SK-N-SH treated with all-trans-retinoic acid at 6 μM for 48 hours (cell line): Measurements from ENCODE around the gene MEIS1.

Experiments used
- BACH2 ChIP-seq: fragments of 250-450 bp; sonication (Bioruptor Pico); IDR thresholded peaks from 2 replicates; pipeline ENCODE4 v1.9.0; 2021; ENCODE audit warnings: mild to moderate bottlenecking, borderline replicate concordance
- CSDC2 ChIP-seq: fragments of 250-450 bp; sonication (Bioruptor Pico); IDR thresholded peaks from 2 replicates; pipeline ENCODE4 v1.5.0; 2020; ENCODE audit warnings: mild to moderate bottlenecking, moderate library complexity
- ESRRG ChIP-seq: fragments of 250-450 bp; sonication (Bioruptor Pico); IDR thresholded peaks from 2 replicates; pipeline ENCODE4 v1.6.1; 2021; ENCODE audit warnings: mild to moderate bottlenecking
- OSR1 ChIP-seq: fragments of 250-450 bp; sonication (Bioruptor Pico); IDR thresholded peaks from 2 replicates; pipeline ENCODE4 v1.8.0; 2022; ENCODE audit warnings: moderate library complexity, mild to moderate bottlenecking, inconsistent platforms
- PPARA ChIP-seq: fragments of 250-450 bp; sonication (Bioruptor Pico); IDR thresholded peaks from 2 replicates; pipeline ENCODE4 v1.5.0; 2020; ENCODE audit warnings: mild to moderate bottlenecking, borderline replicate concordance
- RARB ChIP-seq: fragments of 250-450 bp; sonication (Bioruptor Pico); IDR thresholded peaks from 2 replicates; pipeline ENCODE4 v1.8.0; 2021; ENCODE audit warnings: mild to moderate bottlenecking, moderate library complexity
- TCF4 ChIP-seq: fragments of 250-450 bp; sonication (Bioruptor Pico); IDR thresholded peaks from 2 replicates; pipeline ENCODE4 v1.8.0; 2021; ENCODE audit warnings: mild to moderate bottlenecking, moderate library complexity, borderline replicate concordance
- TOX ChIP-seq: fragments of 250-450 bp; sonication (Bioruptor Pico); IDR thresholded peaks from 2 replicates; pipeline ENCODE4 v1.8.0; 2021; ENCODE audit warnings: mild to moderate bottlenecking, moderate library complexity, borderline replicate concordance
- ZC3H10 ChIP-seq: fragments of 250-450 bp; sonication (Bioruptor Pico); IDR thresholded peaks from 2 replicates; pipeline ENCODE4 v1.5.1; 2021; ENCODE audit warnings: mild to moderate bottlenecking, moderate library complexity
- ZFP3 ChIP-seq: fragments of 250-450 bp; sonication (Bioruptor Pico); IDR thresholded peaks from 2 replicates; pipeline ENCODE4 v1.5.0; 2020; ENCODE audit warnings: mild to moderate bottlenecking, moderate library complexity
- ZNF70 ChIP-seq: fragments of 450-650 bp; formaldehyde crosslinking; IDR thresholded peaks from 2 replicates; pipeline ENCODE4 v1.5.0; 2020; ENCODE audit warnings: mild to moderate bottlenecking, moderate library complexity
- TF ChIP-seq, protein P1 (sequence below): fragments of 250-450 bp; sonication (Bioruptor Pico); IDR thresholded peaks from 2 replicates; pipeline ENCODE4 v1.8.0; 2020; ENCODE audit warnings: mild to moderate bottlenecking, moderate library complexity, borderline replicate concordance
- TF ChIP-seq, protein P2 (sequence below): fragments of 250-450 bp; sonication (Bioruptor Pico); IDR thresholded peaks from 2 replicates; pipeline ENCODE4 v1.5.1; 2021; ENCODE audit warnings: mild to moderate bottlenecking, moderate library complexity
- TF ChIP-seq, protein P3 (sequence below): fragments of 250-450 bp; sonication (Bioruptor Pico); IDR thresholded peaks from 2 replicates; pipeline ENCODE4 v1.5.1; 2020; ENCODE audit warnings: low read depth, mild to moderate bottlenecking, moderate library complexity

DNA sequence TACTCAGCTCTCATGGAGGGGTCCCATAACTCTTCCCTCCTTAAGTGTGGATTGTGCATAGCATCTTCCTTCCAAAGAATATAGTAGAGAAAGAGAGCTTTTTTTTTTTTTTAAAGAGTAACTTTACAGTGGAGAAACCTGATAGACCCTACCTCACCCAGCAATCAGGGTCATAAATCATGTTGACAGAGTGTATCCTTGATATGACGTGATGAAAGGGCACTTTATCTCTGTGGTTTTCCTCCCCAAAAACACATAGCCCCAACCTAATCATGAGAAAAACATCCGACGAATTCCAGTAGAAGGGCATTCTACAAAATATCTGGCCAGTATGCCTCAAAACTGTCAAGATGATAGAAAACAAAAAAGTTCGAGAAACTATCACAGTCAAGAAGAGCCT is 29.5 kb upstream of the MEIS1 start:
- TF ChIP-seq RARB (CRISPR knock-in tag) (no peak), BACH2 (CRISPR knock-in tag) (no peak), TOX (no peak), TCF4 (no peak), ZNF70 (CRISPR knock-in tag) (no peak), OSR1 (CRISPR knock-in tag) (no peak), PPARA (CRISPR knock-in tag) (no peak), CSDC2 (no peak), ZFP3 (CRISPR knock-in tag) (no peak), ZC3H10 (no peak), ESRRG (no peak)
- TF ChIP-seq, protein P1, sequence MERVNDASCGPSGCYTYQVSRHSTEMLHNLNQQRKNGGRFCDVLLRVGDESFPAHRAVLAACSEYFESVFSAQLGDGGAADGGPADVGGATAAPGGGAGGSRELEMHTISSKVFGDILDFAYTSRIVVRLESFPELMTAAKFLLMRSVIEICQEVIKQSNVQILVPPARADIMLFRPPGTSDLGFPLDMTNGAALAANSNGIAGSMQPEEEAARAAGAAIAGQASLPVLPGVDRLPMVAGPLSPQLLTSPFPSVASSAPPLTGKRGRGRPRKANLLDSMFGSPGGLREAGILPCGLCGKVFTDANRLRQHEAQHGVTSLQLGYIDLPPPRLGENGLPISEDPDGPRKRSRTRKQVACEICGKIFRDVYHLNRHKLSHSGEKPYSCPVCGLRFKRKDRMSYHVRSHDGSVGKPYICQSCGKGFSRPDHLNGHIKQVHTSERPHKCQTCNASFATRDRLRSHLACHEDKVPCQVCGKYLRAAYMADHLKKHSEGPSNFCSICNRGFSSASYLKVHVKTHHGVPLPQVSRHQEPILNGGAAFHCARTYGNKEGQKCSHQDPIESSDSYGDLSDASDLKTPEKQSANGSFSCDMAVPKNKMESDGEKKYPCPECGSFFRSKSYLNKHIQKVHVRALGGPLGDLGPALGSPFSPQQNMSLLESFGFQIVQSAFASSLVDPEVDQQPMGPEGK (CRISPR knock-in tag): no peak
- TF ChIP-seq, protein P2, sequence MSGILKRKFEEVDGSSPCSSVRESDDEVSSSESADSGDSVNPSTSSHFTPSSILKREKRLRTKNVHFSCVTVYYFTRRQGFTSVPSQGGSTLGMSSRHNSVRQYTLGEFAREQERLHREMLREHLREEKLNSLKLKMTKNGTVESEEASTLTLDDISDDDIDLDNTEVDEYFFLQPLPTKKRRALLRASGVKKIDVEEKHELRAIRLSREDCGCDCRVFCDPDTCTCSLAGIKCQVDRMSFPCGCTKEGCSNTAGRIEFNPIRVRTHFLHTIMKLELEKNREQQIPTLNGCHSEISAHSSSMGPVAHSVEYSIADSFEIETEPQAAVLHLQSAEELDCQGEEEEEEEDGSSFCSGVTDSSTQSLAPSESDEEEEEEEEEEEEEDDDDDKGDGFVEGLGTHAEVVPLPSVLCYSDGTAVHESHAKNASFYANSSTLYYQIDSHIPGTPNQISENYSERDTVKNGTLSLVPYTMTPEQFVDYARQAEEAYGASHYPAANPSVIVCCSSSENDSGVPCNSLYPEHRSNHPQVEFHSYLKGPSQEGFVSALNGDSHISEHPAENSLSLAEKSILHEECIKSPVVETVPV (CRISPR knock-in tag): no peak
- TF ChIP-seq, protein P3, sequence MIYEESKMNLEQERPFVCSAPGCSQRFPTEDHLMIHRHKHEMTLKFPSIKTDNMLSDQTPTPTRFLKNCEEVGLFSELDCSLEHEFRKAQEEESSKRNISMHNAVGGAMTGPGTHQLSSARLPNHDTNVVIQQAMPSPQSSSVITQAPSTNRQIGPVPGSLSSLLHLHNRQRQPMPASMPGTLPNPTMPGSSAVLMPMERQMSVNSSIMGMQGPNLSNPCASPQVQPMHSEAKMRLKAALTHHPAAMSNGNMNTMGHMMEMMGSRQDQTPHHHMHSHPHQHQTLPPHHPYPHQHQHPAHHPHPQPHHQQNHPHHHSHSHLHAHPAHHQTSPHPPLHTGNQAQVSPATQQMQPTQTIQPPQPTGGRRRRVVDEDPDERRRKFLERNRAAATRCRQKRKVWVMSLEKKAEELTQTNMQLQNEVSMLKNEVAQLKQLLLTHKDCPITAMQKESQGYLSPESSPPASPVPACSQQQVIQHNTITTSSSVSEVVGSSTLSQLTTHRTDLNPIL (CRISPR knock-in tag): no peak
